Measurements from ENCODE around the gene MYO16. TPM values are rescaled to one million over a fixed set of nuclear protein-coding genes. Genes with fewer than 3 reads are reported as not detected.

Gene MYO16
- total and polyA plus RNA-seq, 12 donors = 0.29 to 5.9 (median 1.4) TPM

GRCh38 chr13:109126178-109126577 is 496.8 kb downstream of the MYO16 start:
- DNase-seq (no peak), ATAC-seq (no peak)
- 85 to 87% methylated on average over 5 of the region's 5 CpGs for WGBS, 2 donors
- H3K36me3 ChIP-seq = no peaks in the 10 kb centered on the region
- H3K27ac ChIP-seq = no peak overlapping the region
- no peaks in the 10 kb centered on the region for H3K27me3 ChIP-seq
- H3K4me1 ChIP-seq = peaks cover 0 to 2% (median 0%) of the 10 kb centered on the region in 9 donors
- intact Hi-C loops (cut with DNase I) = no loop called here
- no peak overlapping the region for H3K4me3 ChIP-seq
- TF ChIP-seq CTCF (IDR thresholded peaks at IDR 0.05) = no peak
- no peaks in the 10 kb centered on the region for H3K9me3 ChIP-seq

- no peak overlapping the region for H3K4me3 ChIP-seq
- H3K27me3 ChIP-seq = no peaks in the 10 kb centered on the region
- 86 to 87% methylated on average over 34 of the region's 34 CpGs for WGBS, 2 donors
- intact Hi-C loops (cut with DNase I) = no loop called here
- ATAC-seq (no peak), DNase-seq (no peak)
- H3K36me3 ChIP-seq = no peaks in the 10 kb centered on the region
- TF ChIP-seq CTCF (IDR thresholded peaks at IDR 0.05) = no peak
- H3K4me1 ChIP-seq = peaks cover 0 to 11% (median 0%) of the 10 kb centered on the region in 9 donors
- H3K9me3 ChIP-seq = no peaks in the 10 kb centered on the region
- no peak overlapping the region for H3K27ac ChIP-seq
These were observed 497.7 kb downstream of the MYO16 start for GRCh38 chr13:109126891-109127641.

- Histone ChIP-seq H3K4me1 (peaks cover 0 to 13% (median 0%) of the 10 kb centered on the region in 9 donors), H3K9me3 (no peaks in the 10 kb centered on the region), H3K4me3 (no peak overlapping the region), H3K27ac (no peak overlapping the region), H3K36me3 (no peaks in the 10 kb centered on the region), H3K27me3 (no peaks in the 10 kb centered on the region)
- ATAC-seq (no peak), DNase-seq (no peak)
- WGBS, 2 donors = 90% methylated on average over 6 of the region's 6 CpGs
- no peak for TF ChIP-seq CTCF (IDR thresholded peaks at IDR 0.05)
- intact Hi-C loops (cut with DNase I) = no loop called here
These were observed 498.7 kb downstream of the MYO16 start for GRCh38 chr13:109128121-109128520.

GRCh38 chr13:109130093-109130835 is 500.9 kb downstream of the MYO16 start:
- Histone ChIP-seq H3K4me3 (no peak overlapping the region), H3K36me3 (no peaks in the 10 kb centered on the region), H3K27ac (no peak overlapping the region), H3K4me1 (peaks cover 0 to 13% (median 0%) of the 10 kb centered on the region in 9 donors), H3K9me3 (no peaks in the 10 kb centered on the region), H3K27me3 (no peaks in the 10 kb centered on the region)
- DNase-seq = no peak
- no peak for TF ChIP-seq CTCF (IDR thresholded peaks at IDR 0.05)
- ATAC-seq = no peak
- intact Hi-C loops (cut with DNase I) = loop anchor here in 2 of 10 donors (10.0 kb wide), 2 partner anchors 165 to 995 kb away; no protein-coding TSS in a partner anchor
- 80 to 85% methylated on average over 6 of the region's 6 CpGs for WGBS, 2 donors
